GM19239 (cell line): ENCODE measurements around the gene RNGTT.
"Not testable (repeated sequence)": the region's sequence is repeated elsewhere in the genome, so short reads cannot be mapped to it uniquely, and the experiment has no call there.

Source experiments
- DNase-seq: peaks from one replicate; pipeline ENCODE4 v3.0.0; 2011; ENCODE audit warnings: low spot score; ENCODE audit not compliant: insufficient read length
- FAIRE-seq: peaks from 2 replicates; lab custom pipeline; 2011; peaks lifted over from hg19 to GRCh38; lab: Jason Lieb, UNC

Gene RNGTT

DNA sequence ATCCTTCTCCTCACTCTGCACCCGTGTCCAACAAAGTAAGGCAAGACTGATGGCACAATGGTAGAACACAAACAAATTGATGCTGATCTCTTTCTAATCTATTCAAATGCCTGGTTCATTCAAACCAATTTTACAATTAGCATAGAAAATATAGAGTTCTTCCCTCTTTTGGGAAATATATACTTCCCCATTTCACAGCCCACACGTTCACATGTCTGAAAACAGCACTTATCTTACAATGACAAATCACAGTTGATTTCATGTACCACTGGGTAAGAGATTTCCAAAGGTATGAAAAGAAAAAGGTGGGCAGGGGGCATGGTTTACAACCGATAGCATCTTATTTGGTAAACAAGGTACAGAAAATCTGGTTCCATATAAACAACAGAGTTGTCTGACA is 137.6 kb downstream of the RNGTT start:
- FAIRE-seq: no peak

GRCh38 chr6:88823998-88824397 is 139.4 kb downstream of the RNGTT start:
- no peak for DNase-seq
- no peak for FAIRE-seq

More for the DNA sequence above, 137.6 kb downstream of the RNGTT start:
- DNase-seq: no peak

- no peak for FAIRE-seq
- no peak for DNase-seq
These were observed 147.9 kb downstream of the RNGTT start for GRCh38 chr6:88815491-88815890.

GRCh38 chr6:88814909-88815308 is 148.5 kb downstream of the RNGTT start:
- FAIRE-seq (no peak), DNase-seq (no peak)

- FAIRE-seq (no peak), DNase-seq (no peak)
These were observed 150.4 kb downstream of the RNGTT start for GRCh38 chr6:88813045-88813444.

DNA sequence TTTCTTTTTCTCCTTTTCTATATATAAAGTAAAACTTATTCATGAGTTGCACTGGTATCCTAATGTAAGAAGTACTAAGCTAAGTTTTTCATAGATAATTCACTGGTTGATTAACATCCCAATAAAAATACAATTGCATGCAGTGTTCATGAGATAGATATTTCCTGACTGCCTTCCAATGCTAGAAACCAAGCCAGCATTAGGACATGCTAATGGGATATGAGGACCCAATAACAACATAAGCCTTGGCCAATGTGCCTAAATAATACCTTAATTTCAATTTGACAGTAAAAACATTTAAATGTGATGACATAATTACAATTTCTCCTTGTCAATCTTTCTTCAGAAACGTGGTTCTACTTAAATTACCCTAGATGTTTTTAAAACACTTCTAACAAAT is 152.7 kb downstream of the RNGTT start:
- DNase-seq (no peak), FAIRE-seq (no peak)

DNA sequence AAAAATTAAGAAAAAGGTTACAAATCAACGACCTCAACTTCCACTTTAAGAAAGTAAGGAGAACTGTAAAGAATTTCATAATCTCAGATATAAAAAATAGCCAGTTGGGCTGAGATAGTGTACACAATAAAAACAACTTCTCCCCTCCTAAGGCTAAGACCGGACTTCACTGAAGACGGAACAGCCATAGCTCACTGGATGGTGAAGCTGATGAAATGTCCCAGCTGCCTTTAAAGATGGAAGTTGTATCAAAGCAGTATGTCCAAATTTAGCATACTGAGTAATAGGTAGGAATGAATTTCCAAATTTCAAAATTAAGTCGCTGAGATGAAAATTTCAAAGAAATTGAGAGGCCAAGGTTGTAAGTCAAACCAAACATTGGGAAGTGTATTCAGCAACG is 153.3 kb downstream of the RNGTT start:
- FAIRE-seq: no peak
- no peak for DNase-seq

DNA sequence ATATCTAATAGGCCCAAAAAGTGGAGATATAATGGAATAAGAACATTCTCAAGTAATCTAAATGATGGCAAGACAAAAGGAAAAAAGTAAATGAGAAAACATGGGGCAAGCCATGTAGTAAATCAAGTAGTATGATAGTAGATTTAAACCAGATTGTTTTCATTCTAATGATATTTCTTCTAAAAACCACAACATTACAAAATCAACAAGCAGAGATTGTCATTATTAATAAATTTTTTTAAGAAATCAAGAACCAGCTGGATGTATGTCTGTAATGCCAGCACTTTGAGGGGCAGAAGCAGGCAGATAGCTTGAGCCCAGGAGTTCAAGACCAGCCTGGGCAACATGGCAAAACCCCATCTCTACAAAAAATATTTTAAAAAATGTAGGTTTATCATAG is 155.0 kb downstream of the RNGTT start:
- FAIRE-seq (no peak), DNase-seq (no peak)

- DNase-seq (no peak), FAIRE-seq (no peak)
These were observed 155.8 kb downstream of the RNGTT start for GRCh38 chr6:88807622-88808021.

GRCh38 chr6:88806728-88807127 is 156.7 kb downstream of the RNGTT start:
- FAIRE-seq (no peak), DNase-seq (no peak)

DNA sequence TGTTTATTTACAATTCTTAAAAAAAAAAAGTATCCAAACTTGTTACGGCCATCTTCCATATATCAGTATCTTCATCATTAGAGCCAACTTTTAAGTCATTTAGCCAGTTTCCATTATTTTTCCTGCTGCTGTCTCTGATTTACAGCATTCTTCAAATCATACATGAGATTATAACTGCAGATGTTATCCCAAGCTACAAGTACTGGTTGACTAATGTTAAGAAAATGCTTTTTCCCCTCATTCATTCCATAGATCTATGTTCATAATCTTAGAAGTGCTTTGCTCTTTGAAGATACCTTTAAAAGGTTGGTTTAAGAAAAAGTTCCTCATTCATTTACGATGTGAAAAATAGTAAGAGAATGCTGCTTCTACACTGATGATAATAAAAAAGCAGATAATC is 158.7 kb downstream of the RNGTT start:
- DNase-seq (no peak), FAIRE-seq (no peak)

DNA sequence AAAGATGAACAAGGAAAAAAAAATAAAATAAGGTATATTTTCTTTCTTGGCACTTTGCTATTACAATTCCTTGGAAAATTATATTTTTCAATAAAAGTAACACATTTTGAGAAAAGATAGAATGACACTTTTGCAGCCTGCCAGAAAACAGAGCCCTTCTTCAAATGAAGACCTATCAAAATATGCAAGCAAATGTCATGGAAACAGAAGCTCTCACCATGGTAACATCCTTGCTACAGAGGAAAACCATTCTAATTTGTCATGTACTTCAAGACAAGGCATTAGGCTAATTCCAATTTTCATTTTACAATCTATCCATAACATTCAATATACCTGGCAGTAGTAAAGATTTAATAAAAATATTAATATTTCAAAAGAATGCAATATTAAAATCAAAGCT is 177.9 kb downstream of the RNGTT start:
- FAIRE-seq (peak; percentile 37), DNase-seq (no peak)

GRCh38 chr6:88780714-88781389 is 182.6 kb downstream of the RNGTT start:
- DNase-seq (no peak), FAIRE-seq (peak; percentile 96)

DNA sequence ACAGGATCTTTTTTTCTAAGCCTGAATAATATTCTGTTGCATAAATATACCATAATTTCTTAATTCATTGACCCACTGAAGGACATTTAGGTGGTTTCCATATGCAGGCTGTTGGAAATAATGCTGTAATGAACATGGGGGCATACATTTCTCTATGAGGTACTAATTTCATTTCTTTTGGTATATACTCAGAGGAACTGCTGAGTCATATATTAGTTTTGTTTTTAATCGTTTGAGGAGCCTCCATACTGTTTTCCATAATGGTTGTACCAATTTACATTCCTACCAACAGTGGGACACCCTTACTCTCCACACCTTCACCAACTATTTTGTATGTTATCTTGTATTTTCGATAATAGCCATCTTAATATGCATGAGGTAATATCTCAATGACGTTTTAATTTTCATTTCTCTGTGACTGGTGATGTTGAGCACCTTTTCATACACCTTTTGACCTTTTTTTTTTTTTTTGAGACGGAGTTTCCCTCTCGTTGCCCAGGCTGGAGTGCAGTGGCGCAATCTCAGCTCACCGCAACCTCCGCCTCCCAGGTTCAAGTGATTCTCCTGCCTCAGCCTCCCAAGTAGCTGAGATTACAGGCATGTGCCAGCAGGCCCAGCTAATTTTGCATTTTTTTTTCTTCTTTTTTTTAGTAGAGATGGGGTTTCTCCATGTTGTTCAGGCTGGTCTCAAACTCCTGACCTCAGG is 187.4 kb downstream of the RNGTT start:
- DNase-seq (no peak), FAIRE-seq (no peak)

GRCh38 chr6:88768114-88768513 is 195.3 kb downstream of the RNGTT start:
- FAIRE-seq, DNase-seq: not testable (repeated sequence)

GRCh38 chr6:88764081-88764480 is 199.3 kb downstream of the RNGTT start:
- DNase-seq (no peak), FAIRE-seq (no peak)

- DNase-seq (no peak), FAIRE-seq (peak; percentile 75)
These were observed 200.3 kb downstream of the RNGTT start for GRCh38 chr6:88763160-88763559.

- FAIRE-seq (peak; percentile 92), DNase-seq (no peak)
These were observed 202.0 kb downstream of the RNGTT start for GRCh38 chr6:88761237-88762031.

GRCh38 chr6:88760091-88760490 is 203.3 kb downstream of the RNGTT start:
- FAIRE-seq (peak; percentile 23), DNase-seq (no peak)

- FAIRE-seq (no peak), DNase-seq (no peak)
These were observed 212.5 kb downstream of the RNGTT start for GRCh38 chr6:88750936-88751335.

DNA sequence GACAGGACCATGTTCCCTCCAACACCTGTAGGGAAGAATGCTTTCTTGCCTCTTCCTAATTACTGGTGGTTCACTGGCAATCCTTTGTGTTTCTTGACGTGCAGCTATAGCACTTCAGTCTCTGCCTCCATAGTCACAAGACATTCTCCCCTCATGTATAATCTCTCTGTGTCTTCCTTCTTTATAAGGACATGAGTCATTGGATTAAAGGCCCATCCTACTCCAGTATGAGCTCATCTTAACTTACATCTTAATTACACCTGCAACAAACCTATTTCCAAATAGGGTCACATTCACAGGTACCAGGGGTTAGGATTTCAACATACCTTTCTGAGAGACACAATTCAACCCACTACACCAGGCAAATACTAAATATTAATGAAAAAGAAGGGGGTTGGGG is 213.6 kb downstream of the RNGTT start:
- DNase-seq (no peak), FAIRE-seq (no peak)
